ENCODE results near the gene FSIP1.

DNA sequence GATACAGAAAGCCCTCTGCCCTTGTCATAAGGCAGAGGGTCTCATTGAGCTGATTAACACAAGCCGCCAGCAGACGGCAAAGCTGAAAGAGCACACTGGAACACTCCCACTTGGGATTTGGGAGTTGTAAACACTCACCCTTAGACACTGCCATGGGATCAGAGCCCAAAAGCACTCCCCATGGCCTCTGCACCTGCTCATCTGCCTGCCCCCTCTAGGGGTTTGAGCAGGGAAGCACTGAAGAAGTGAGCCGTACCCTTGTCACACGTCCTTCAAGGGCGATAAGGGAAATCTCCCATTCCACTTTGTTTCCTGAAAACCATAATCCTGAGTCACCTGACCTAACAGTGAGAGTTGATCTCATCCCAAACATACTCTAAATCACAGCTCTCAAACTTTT, 14.7 kb downstream of the FSIP1 start:
- TF ChIP-seq, protein P1, sequence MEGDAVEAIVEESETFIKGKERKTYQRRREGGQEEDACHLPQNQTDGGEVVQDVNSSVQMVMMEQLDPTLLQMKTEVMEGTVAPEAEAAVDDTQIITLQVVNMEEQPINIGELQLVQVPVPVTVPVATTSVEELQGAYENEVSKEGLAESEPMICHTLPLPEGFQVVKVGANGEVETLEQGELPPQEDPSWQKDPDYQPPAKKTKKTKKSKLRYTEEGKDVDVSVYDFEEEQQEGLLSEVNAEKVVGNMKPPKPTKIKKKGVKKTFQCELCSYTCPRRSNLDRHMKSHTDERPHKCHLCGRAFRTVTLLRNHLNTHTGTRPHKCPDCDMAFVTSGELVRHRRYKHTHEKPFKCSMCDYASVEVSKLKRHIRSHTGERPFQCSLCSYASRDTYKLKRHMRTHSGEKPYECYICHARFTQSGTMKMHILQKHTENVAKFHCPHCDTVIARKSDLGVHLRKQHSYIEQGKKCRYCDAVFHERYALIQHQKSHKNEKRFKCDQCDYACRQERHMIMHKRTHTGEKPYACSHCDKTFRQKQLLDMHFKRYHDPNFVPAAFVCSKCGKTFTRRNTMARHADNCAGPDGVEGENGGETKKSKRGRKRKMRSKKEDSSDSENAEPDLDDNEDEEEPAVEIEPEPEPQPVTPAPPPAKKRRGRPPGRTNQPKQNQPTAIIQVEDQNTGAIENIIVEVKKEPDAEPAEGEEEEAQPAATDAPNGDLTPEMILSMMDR (IDR thresholded peaks at IDR 0.05) = no peak
- TF ChIP-seq BHLHE40 (IDR thresholded peaks at IDR 0.05; ENCODE audit: low read depth, low read length) (no peak), CEBPB (IDR thresholded peaks at IDR 0.05) (no peak), GATA3 (IDR thresholded peaks at IDR 0.05; ENCODE audit: borderline replicate concordance) (no peak), POLR2AphosphoS2 (conservative IDR thresholded peaks at IDR 0.05; ENCODE audit: low read length) (no peak), POLR2A (IDR thresholded peaks at IDR 0.05; ENCODE audit: low read length) (no peak), MAFK (IDR thresholded peaks at IDR 0.05; ENCODE audit: partially characterized antibody) (no peak), KDM5A (IDR thresholded peaks at IDR 0.05) (no peak), RAD21 (conservative IDR thresholded peaks at IDR 0.05 in 1 of 2, IDR thresholded peaks at IDR 0.05 in 1 of 2) (no peak), TP53 (CRISPR knock-in tag; IDR thresholded peaks at IDR 0.05) (no peak), CBX2 (IDR thresholded peaks at IDR 0.05; ENCODE audit: borderline replicate concordance, low read depth) (no peak), CBX8 (IDR thresholded peaks at IDR 0.05) (no peak), SMC3 (IDR thresholded peaks at IDR 0.05) (no peak)
- TF ChIP-seq, protein P2, sequence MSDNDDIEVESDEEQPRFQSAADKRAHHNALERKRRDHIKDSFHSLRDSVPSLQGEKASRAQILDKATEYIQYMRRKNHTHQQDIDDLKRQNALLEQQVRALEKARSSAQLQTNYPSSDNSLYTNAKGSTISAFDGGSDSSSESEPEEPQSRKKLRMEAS (IDR thresholded peaks at IDR 0.05) = no peak
